ENCODE measurements around the gene PRR16.

PRR16 gene

GRCh38 chr5:120463006-120463680 lies 957 bp upstream of the PRR16 start:
- H3K4me3 ChIP-seq (ENCODE audit: low read depth, low read length): no peak overlapping the region

DNA sequence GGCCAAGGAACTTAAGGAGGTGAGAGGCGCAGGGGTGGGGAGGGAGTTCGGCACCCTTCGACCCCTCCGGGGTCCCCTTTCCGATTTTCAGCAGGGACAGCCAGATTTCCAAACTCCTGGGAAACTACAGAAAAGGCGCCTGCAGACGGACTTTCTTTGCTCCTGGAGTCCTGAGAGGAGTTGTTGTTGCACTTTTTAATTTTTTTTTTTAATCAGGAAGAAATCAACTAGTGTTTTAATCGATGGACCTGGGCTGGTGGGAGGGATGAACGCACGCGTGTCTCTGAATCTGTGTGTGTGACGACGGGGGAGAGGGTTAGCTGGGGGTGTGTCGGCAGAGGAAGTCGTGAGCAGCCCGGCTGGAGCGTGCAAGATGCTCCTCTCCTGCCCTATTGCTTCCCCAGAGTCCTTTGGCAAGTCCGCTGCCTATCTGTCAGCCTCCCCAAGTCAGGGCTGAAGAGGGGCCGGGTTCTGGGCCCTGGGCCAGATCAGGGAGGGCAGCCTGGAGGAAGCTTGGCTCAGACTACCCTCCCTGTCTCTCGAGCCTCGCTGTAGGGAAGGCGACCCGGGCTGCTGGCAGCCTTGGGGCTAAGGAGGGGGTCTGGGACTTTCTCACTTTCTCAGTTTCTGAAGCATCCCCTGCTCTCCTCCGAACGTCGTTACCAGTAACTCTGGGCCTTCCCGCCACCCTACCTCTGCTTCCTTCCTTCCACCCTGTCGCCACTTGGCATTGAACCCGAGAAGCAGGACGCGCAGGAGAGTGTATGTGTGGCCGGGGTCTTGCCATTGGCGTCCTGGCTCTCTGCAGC lies 731 bp downstream of the PRR16 start:
- H3K4me3 ChIP-seq (ENCODE audit: low read depth, low read length): peak overlapping the region; percentile 56

- H3K4me3 ChIP-seq (ENCODE audit: low read depth, low read length): peak overlapping the region; percentile 56
Observed at GRCh38 chr5:120465436-120465961, 1.4 kb downstream of the PRR16 start.

DNA sequence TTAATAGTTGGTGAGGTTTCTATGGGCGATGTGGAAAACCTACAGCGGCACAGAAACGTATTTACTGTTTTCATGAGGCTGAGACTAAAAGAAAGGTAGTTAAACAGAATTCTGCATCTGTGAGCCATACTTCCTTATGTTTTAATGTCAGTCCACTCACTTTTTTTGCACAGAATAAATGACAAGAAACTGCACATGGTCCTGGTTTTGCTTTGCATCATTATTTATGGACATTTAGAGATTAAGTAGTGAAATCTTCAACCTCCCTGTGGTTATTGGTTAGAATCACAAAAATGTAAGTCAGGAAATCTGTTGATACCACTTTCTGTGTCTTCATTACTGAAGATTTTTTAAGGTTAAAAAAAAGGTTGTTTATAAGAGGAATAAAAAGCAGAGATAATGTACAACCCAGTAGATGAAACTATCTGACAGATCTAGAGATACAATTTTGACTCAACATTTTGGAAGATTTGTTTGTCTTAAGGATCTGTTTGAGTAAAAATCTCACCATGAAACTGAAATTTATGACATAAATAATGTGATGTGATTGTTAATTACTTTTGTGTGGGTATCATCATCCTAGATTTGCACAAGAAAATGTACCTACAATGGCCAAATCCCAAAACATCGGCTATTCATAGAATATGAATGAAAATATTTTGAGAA lies 2.4 kb downstream of the PRR16 start:
- no peak overlapping the region for H3K4me3 ChIP-seq (ENCODE audit: low read depth, low read length)

GRCh38 chr5:120471971-120472370 lies 7.9 kb downstream of the PRR16 start:
- no peak overlapping the region for H3K4me3 ChIP-seq (ENCODE audit: low read depth, low read length)

DNA sequence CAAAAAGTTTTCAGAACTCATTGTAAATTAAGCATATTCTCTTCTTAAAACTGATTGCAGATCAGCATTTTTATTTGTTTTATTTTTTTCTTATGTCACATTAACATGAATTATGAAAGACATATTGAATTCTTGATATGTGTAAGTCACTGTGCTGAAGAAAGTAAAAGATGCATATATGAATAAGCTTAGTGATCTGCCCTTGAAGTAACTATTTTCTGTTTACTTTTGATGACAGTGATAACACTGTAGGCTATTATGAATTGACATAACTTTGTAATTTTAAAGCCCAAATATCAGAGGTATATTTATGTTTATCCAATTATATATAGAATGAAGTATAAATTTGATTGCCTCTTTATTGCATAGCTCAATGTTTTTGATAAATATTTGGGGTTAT lies 8.8 kb downstream of the PRR16 start:
- H3K4me3 ChIP-seq (ENCODE audit: low read depth, low read length): no peak overlapping the region

DNA sequence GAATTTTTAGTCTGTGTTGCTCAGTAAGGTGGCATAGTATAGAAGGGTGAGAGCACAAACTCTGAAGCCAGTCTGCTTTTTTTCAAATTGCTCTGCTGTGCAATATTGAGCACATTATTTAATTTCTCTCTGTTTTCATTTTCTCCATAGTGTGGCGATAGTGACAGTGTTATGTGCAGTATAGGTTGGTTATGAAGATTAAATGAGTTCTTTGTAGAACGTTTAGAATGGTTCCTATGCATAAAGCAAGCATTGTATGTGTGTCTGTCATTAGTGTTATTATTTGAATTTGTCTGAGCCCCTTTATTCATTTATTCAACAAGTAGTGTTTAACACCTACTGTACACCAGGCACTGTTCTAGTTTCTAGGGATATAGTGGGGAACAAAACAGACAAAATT lies 9.2 kb downstream of the PRR16 start:
- H3K4me3 ChIP-seq (ENCODE audit: low read depth, low read length): no peak overlapping the region

- H3K4me3 ChIP-seq (ENCODE audit: low read depth, low read length): no peak overlapping the region
Observed at GRCh38 chr5:120476063-120476462, 12.0 kb downstream of the PRR16 start.

- no peak overlapping the region for H3K4me3 ChIP-seq (ENCODE audit: low read depth, low read length)
Observed at GRCh38 chr5:120479066-120479465, 15.0 kb downstream of the PRR16 start.

DNA sequence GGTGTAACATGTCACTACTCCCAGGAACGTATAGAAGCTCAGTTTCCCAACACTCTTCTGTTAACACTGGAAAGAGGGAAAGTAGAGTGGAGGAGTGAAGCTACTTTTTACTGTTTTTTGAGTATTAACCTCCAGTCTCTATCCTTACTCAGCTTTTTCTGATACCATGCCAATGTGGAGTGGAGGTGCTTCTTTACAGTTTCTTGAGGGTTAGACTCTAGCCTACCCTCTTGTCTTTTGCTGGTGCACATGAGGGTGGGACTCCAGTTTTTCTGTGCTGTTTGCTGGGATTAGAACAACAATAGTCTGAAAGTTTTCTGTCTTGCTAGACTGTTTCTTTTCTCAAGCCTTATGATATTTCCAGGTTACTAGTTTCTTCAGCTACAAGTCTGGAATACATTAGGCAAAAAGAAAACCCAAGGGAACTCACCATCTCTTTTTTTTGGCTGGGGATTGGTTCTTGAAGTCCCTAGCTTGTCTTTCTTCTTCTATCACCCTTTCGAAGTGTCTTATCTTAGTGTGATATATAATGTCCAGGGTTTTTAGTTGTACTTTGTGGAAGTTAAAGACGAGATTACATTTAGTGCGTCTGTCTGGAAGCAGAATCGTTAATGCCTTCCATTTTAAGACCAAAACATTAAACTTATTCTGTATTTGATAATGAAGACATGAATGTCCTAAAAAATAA lies 35.9 kb downstream of the PRR16 start:
- H3K4me3 ChIP-seq (ENCODE audit: low read depth, low read length): no peak overlapping the region

DNA sequence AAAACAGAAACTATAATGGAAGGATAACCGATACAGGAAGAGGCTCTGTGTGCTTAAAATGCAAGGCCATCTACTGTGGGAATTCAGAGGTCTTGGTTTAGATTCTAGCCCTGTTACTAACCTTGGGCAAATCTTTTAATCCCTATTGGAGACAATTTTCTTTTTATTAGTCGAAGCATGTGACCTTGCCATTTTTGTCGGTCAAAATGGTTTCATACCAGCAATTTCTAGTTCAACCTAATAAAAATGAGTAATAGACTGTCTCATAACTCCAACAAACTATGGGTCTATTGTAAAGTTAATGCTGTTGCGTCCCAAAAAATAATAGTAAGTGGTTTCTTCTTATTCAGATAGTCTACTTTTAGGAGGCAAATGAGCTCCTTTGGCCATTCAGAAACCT lies 38.4 kb downstream of the PRR16 start:
- no peak overlapping the region for H3K4me3 ChIP-seq (ENCODE audit: low read depth, low read length)

DNA sequence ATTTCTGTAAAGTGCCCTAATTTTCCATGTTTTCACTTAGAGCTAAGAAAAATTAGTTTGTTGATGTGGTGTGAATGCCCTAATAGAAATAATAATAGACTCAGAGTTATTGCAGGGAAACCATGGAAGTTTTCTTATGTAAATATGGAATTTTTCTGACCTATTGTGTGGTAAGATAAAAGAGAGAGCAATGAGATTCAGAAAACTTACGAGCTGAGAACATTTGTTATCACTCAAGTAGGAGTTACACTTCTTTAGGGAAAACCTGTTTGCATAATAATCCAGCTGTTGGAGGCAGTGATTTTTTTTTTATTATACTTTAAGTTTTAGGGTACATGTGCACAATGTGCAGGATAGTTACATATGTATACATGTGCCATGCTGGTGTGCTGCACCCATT lies 39.2 kb downstream of the PRR16 start:
- H3K4me3 ChIP-seq (ENCODE audit: low read depth, low read length): no peak overlapping the region

DNA sequence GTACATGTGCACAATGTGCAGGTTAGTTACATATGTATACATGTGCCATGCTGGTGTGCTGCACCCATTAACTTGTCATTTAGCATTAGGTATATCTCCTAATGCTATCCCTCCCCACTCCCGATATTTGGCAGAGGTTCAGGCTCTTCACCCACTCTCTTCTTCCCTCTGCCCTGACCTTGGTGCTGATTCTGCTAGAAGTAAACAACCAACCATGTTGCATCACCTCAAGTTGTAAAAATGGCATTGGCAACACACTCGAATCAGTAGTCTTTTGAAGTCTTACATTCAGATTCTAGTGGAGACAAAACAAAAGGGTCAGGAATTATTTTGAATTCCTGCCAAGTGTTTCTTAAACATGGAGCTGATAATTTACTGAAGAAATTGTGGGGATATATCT lies 40.0 kb downstream of the PRR16 start:
- no peak overlapping the region for H3K4me3 ChIP-seq (ENCODE audit: low read depth, low read length)

DNA sequence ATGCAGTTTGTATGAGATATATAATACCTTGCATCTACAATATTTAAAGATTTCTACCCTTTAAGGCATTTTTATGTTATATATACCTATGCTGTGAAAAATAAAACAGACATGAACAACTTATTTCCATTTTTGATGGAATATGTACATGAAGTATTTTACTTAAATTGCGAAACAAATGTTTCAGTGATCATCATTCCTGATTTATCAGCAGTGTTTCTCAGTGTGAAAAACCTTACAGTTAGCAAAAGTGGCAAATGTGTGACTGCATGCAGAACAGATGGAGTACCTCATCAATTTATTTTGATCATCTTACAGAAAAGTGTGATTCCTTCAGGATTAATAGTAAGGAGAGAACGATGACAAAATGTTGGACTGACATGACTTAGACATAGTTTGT lies 43.1 kb downstream of the PRR16 start:
- no peak overlapping the region for H3K4me3 ChIP-seq (ENCODE audit: low read depth, low read length)

GRCh38 chr5:120507800-120508463 lies 43.8 kb downstream of the PRR16 start:
- no peak overlapping the region for H3K4me3 ChIP-seq (ENCODE audit: low read depth, low read length)

- H3K4me3 ChIP-seq (ENCODE audit: low read depth, low read length): no peak overlapping the region
Observed at GRCh38 chr5:120509053-120509452, 45.0 kb downstream of the PRR16 start.

- no peak overlapping the region for H3K4me3 ChIP-seq (ENCODE audit: low read depth, low read length)
Observed at GRCh38 chr5:120510098-120510637, 46.1 kb downstream of the PRR16 start.

GRCh38 chr5:120510994-120511686 lies 47.0 kb downstream of the PRR16 start:
- H3K4me3 ChIP-seq (ENCODE audit: low read depth, low read length): no peak overlapping the region

- H3K4me3 ChIP-seq (ENCODE audit: low read depth, low read length): no peak overlapping the region
Observed at GRCh38 chr5:120512068-120512467, 48.0 kb downstream of the PRR16 start.

Data from iPS-11a (cell line).